Medulla oblongata (tissue), 1 donor: ENCODE data around the gene NCOA1.
"Not testable (repeated sequence)": the region's sequence is repeated elsewhere in the genome, so short reads cannot be mapped to it uniquely, and the experiment has no call there.

Experiments
- DNase-seq: peaks from one replicate; pipeline ENCODE4 v3.0.0-alpha.2; 2015; ENCODE audit errors: extremely low spot score

NCOA1 gene

GRCh38 chr2:24787532-24787931 lies 296.5 kb downstream of the NCOA1 start:
- DNase-seq: no peak

GRCh38 chr2:24788816-24789215 lies 297.8 kb downstream of the NCOA1 start:
- DNase-seq: no peak

- DNase-seq: no peak
Measured at GRCh38 chr2:24791452-24791851, 300.4 kb downstream of the NCOA1 start.

GRCh38 chr2:24792542-24792873 lies 301.5 kb downstream of the NCOA1 start:
- no peak for DNase-seq

- peak; percentile 97 for DNase-seq
Measured at GRCh38 chr2:24792874-24793760, 302.1 kb downstream of the NCOA1 start, which contains the start of the genes CENPO and PTRHD1. Gene CENPO, plus strand, starts transcription at chr2:24793425. Its CDS starts 495 bp downstream, at chr2:24793920. Gene PTRHD1, minus strand, starts transcription at chr2:24793391. Its CDS starts 14 bp downstream, at chr2:24793377.

GRCh38 chr2:24793761-24794435 lies 302.8 kb downstream of the NCOA1 start:
- DNase-seq: no peak

- DNase-seq: no peak
Measured at GRCh38 chr2:24797644-24798043, 306.6 kb downstream of the NCOA1 start.

GRCh38 chr2:24800487-24800886 lies 309.4 kb downstream of the NCOA1 start:
- not testable (repeated sequence) for DNase-seq

GRCh38 chr2:24805811-24806660 lies 315.0 kb downstream of the NCOA1 start:
- not testable (repeated sequence) for DNase-seq

GRCh38 chr2:24806661-24807036 lies 315.6 kb downstream of the NCOA1 start:
- no peak for DNase-seq

GRCh38 chr2:24809316-24810007 lies 318.4 kb downstream of the NCOA1 start:
- DNase-seq: no peak

- peak; percentile 68 for DNase-seq
Measured at GRCh38 chr2:24813691-24814137, 322.7 kb downstream of the NCOA1 start.

GRCh38 chr2:24814516-24814915 lies 323.5 kb downstream of the NCOA1 start:
- no peak for DNase-seq

GRCh38 chr2:24815171-24815570 lies 324.1 kb downstream of the NCOA1 start:
- DNase-seq: no peak

GRCh38 chr2:24816404-24816803 lies 325.4 kb downstream of the NCOA1 start:
- no peak for DNase-seq

- no peak for DNase-seq
Measured at GRCh38 chr2:24816884-24817283, 325.8 kb downstream of the NCOA1 start.

GRCh38 chr2:24818721-24819167 lies 327.7 kb downstream of the NCOA1 start:
- no peak for DNase-seq

- DNase-seq: no peak
Measured at GRCh38 chr2:24819442-24820174, 328.6 kb downstream of the NCOA1 start.

- no peak for DNase-seq
Measured at GRCh38 chr2:24820175-24820513, 329.1 kb downstream of the NCOA1 start.
